HG03442 (cell line): ENCODE data around the gene GDF10.

Source experiments
- ATAC-seq: cut with Tn5 transposase; IDR thresholded peaks from one replicate; pipeline ENCODE4 v1.9.1; 2021; ENCODE audit warnings: mild to moderate bottlenecking, moderate library complexity; ENCODE audit not compliant: unreplicated experiment

GDF10 gene

GRCh38 chr10:47269294-47269693, 30.7 kb upstream of the GDF10 start:
- ATAC-seq = no peak

GRCh38 chr10:47276071-47276470, 23.9 kb upstream of the GDF10 start:
- ATAC-seq = no peak

- no peak for ATAC-seq
Observed at GRCh38 chr10:47276576-47277351, 23.2 kb upstream of the GDF10 start.

GRCh38 chr10:47277352-47278151, 22.4 kb upstream of the GDF10 start:
- ATAC-seq = no peak

GRCh38 chr10:47278152-47278473, 21.9 kb upstream of the GDF10 start:
- no peak for ATAC-seq

- ATAC-seq = no peak
Observed at GRCh38 chr10:47278720-47279119, 21.3 kb upstream of the GDF10 start.

GRCh38 chr10:47279276-47279675, 20.7 kb upstream of the GDF10 start:
- no peak for ATAC-seq

GRCh38 chr10:47282005-47282656, 17.9 kb upstream of the GDF10 start:
- ATAC-seq = no peak

GRCh38 chr10:47282657-47283018, 17.4 kb upstream of the GDF10 start:
- no peak for ATAC-seq

GRCh38 chr10:47283101-47283630, 16.8 kb upstream of the GDF10 start:
- ATAC-seq = no peak

- ATAC-seq = no peak
Observed at GRCh38 chr10:47283848-47284247, 16.1 kb upstream of the GDF10 start.

GRCh38 chr10:47285381-47286115, 14.4 kb upstream of the GDF10 start:
- no peak for ATAC-seq

GRCh38 chr10:47286116-47286505, 13.9 kb upstream of the GDF10 start:
- no peak for ATAC-seq

GRCh38 chr10:47286591-47287315, 13.2 kb upstream of the GDF10 start:
- no peak for ATAC-seq

- ATAC-seq = no peak
Observed at GRCh38 chr10:47287365-47287802, 12.6 kb upstream of the GDF10 start.

GRCh38 chr10:47287805-47288204, 12.2 kb upstream of the GDF10 start:
- ATAC-seq = no peak

- no peak for ATAC-seq
Observed at GRCh38 chr10:47288236-47288635, 11.8 kb upstream of the GDF10 start.

GRCh38 chr10:47288916-47289495, 11.0 kb upstream of the GDF10 start:
- no peak for ATAC-seq

- ATAC-seq = no peak
Observed at GRCh38 chr10:47289921-47290320, 10.1 kb upstream of the GDF10 start.

GRCh38 chr10:47290338-47290737, 9.7 kb upstream of the GDF10 start:
- no peak for ATAC-seq
